Stimulated activated CD8-positive, alpha-beta memory T cell treated with anti-CD3 and anti-CD28 coated beads, Interleukin-4, amount 100 ng/mL, for 24 hours (primary cell): Measurements from ENCODE around the gene TRERF1.
"Not testable (repeated sequence)": the region's sequence is repeated elsewhere in the genome, so short reads cannot be mapped to it uniquely, and the experiment has no call there.

Experiments used
- DNase-seq: peaks from one replicate; pipeline ENCODE4 v3.0.0-alpha.2; 2020; ENCODE audit warnings: low read depth

TRERF1 gene

DNA sequence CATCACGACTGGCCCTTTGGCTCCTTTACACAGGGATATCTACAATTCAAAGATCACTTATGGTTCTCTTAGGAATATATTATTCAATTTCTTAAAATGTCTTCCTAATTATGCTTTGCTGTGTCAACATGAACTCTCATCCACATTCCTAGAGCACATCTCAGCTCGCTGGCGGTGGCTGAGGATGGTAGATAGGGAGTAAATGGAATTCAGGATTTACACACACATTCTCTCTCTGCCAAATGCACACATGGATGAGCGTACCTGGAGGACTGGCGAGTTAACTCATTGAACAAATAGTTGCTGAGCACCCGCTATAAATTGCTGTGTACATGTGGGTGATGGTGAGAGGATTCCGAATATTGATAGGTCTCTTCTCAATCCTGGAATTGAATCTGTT is 229.3 kb downstream of the TRERF1 start:
- no peak for DNase-seq

GRCh38 chr6:42221546-42221945 is 230.2 kb downstream of the TRERF1 start:
- no peak for DNase-seq

DNA sequence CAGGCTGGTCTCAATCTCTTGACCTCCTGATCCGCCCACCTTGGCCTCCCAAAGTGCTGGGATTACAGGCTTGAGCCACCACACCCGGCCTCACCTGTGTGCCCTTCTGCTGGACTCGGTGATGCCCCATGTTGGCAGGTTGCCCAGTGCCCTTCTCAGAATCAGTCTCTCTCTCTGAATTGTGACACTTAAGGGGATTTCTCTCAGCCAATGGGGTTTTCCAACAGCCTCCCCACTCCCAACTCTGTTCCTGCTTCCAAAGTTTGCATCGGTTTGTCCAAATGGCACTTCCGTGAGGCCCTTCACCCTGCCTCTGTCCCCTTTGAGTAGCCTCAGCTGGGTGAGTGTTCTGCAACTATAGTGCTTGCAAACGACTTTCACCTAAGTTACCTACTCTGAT is 230.9 kb downstream of the TRERF1 start:
- DNase-seq = no peak

GRCh38 chr6:42217519-42218367 is 234.0 kb downstream of the TRERF1 start, which contains the start of gene MRPS10:
MRPS10 (minus strand) TSS chr6:42217861; CDS start chr6:42217849, 12 bp downstream.
- DNase-seq = peak; percentile 81

GRCh38 chr6:42217157-42217518 is 234.6 kb downstream of the TRERF1 start:
- DNase-seq = no peak

DNA sequence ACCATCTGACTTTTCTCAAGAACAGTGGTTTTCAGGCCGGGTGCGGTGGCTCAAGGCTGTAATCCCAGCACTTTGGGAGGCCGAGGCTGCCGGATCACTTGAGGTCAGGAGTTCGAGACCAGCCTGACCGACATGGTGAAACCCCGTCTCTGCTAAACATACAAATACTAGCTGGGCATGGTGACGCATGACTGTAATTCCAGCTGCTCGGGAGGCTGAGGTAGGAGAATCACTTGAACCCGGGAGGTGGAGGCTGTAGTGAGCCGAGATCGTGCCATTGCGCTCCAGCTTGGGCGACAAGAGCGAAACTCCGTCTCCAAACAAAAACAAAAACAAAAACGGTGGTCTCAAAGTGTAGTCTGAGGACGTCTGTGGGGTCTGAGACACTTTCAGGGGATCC is 235.2 kb downstream of the TRERF1 start:
- not testable (repeated sequence) for DNase-seq

DNA sequence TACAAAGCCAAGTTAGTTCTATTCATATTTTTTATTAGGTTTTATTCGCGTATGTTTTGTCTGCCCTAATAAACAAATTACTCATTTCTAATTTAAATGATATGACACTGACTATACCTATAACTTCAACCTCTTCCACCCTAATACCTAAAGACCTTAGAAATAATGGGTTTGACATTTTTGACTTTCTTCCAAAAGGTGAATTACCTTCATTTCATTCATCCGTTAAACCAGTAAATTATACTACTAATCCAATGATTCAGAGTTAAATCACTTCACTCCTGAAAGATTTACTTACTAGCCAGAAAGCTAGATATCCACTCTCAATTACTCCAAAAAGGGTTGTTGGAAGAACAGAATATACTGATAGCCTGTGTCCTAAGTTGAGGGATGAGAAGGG is 239.3 kb downstream of the TRERF1 start:
- DNase-seq = no peak

- no peak for DNase-seq
Measured at GRCh38 chr6:42211726-42212125, 240.0 kb downstream of the TRERF1 start.

- DNase-seq = no peak
Measured at GRCh38 chr6:42210551-42210950, 241.2 kb downstream of the TRERF1 start.

DNA sequence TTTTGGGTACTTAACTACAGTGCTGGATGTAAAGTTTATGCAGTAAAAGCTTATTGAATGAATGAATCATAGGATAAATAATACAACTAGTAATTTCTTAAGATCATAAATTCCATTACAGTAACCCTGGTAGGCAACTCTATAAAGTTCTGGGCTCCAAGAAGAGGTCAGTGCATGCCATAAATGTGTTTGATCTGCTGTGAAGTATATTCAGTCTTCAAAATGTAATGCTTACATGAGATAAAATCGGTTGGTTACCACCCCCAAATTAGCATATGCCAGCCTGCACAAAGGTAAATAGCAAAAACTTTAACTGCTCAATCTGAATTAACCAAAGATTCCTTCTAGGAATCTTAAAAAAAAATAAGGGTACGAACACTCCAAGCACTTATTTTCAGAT is 244.2 kb downstream of the TRERF1 start:
- not testable (repeated sequence) for DNase-seq

DNA sequence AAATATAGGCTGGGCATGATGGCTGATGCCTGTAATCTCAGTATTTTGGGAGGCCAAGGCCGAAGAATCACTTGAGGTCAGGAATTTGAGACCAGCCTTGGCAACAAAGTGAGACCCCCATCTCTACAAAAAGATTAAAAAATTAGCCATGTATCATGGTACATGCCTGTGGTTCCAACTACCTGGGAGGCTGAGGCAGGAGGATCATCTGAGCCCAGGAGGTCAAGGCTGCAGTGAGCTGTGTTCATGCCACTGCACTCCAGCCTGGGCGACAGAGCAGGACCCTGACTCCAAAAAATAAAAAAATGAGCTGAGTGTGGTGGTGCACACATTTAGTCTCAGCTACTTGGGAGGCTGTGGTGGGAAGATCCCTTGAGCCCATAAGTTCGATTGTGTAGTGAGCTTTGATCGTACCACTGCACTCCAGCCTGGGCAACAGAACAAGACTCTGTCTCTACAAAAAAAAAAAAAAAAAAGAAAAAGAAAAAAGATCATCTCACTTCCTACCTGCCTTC is 246.9 kb downstream of the TRERF1 start:
- DNase-seq = no peak

DNA sequence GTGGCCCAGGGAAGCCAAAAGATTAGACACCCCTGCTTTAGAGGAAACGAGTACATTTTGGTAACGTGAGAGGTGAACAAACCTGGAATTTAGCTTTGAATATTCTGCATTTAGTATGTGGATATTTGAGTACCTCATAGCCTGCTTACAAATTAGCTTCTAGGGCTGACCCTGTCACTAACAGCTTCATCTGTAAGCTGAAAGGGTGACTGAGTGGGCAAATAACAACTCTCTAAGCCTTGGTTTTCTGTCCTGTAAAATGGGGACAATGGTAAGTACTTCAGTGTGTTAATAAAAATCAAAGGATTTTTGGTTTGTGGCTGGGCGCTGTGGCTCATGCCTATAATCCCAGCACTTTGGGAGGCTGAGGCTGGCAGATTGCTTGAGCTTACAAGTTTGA is 248.5 kb downstream of the TRERF1 start:
- DNase-seq = no peak

GRCh38 chr6:42202131-42202915 is 249.4 kb downstream of the TRERF1 start:
- not testable (repeated sequence) for DNase-seq

DNA sequence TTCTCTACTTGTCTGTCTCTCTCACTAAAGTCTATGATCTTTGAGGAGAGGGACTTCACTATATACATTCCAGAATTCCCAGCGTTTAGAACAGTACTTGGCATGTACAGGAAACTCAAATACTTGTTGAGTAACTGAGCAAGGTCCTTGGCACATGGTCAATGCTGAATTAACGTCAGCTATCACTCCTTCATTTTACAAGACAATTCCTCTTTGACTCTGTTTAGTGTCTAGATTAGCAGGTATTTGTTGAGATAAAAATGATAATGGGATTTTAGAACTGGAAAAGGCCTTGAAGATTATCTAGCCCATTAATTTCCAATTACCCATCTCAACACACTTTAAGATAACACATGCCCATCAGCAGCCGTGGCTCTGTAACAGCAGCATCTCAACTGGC is 250.3 kb downstream of the TRERF1 start:
- no peak for DNase-seq

- no peak for DNase-seq
Measured at GRCh38 chr6:42200035-42200434, 251.7 kb downstream of the TRERF1 start.

DNA sequence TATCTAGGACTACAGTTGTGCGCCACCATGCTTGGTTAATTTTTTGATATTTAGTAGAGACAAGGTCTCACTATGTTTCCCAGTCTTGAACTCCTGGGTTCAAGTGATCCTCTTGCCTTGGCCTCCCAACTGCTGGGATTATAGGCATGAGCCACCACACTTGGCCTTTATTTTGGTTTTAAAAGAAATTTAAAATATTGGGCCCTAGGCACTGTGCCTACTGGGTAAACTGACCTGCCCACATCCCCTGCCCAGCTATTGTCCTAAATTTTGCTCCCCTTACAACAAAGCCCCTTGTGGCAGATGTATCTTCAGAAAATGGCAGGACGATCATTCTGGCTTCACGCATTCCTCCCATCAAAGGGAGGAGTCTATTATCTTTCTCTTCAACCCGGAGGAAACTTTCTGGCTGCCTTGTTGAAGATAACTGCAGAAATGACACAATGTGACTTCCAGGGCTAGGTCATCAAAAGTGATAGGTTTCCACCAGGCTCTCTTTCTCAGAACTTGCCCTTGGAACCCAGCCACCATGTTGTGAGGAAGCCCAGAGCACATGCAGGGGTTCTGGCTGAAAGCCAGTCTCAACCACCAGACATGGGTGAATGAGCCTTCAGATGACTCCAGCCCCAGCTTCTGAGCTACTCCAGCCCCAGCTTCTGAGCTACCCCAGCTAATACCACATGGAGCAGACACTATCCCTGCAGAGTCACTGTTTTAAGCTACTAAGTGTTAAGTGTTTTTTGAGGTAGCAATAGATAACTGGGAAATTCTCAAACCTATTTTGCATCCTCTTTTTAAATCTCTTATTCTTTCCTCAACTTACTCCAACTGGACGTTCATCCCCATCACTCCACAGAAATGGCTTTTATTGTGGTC is 252.4 kb downstream of the TRERF1 start:
- DNase-seq = no peak

- no peak for DNase-seq
Measured at GRCh38 chr6:42197555-42198362, 254.0 kb downstream of the TRERF1 start.

DNA sequence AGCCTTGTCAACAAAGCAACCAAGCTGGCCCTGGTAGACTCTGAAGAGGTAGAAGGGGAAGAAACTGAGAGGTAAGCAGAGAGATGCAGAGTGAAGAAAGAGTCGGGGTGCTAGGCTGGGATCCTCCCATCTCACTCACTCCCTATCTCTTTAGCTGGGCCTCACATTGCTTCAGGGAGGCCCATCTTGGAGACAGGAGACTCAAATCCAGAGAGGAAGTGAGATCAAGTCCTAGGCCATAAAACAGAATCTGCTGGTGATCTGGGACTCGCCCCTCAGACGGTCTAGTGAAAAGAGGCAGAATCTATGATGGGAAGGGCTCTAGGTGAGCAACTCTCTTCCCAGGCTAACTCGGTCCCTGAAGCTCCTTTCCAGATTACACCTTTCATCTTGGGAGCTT is 256.3 kb downstream of the TRERF1 start:
- no peak for DNase-seq

DNA sequence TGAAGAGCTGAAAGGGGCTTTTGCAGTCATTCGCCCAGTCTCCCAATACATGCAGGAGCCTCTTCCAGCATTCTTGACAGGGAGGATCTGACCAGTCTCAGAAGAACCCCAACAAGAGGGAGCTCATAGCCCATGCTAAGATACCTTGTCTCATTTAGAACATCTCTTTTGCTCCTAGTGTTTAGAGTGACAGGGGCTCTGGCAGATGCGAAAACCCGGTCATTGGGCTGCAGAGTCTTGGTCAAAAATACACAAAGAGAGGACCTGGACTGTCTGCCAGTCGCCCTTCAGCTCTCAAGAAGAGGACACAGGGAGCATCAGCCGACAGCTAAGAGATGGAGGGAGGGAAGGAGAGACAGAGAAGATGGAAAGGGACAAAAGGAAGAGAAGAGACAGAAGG is 257.7 kb downstream of the TRERF1 start:
- no peak for DNase-seq

DNA sequence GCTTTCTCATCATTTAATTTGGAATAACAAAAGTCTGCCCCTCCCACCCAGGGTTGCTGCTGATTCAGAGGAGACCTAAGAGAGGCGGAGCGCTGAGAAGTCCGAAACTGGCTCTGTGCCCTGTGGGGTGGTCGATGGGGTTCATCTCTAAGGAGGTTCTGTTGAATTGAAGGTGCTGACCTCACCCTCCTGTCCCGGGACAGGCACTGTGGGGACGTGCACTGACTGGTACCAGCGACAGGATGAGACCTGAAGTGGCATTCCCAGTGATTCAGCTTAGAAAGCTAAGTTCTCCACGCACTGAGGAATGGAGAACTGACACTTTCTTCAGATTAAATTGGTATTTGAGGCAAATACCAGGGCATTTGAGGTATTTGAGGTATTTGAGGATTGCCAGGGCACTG is 258.2 kb downstream of the TRERF1 start:
- no peak for DNase-seq

DNA sequence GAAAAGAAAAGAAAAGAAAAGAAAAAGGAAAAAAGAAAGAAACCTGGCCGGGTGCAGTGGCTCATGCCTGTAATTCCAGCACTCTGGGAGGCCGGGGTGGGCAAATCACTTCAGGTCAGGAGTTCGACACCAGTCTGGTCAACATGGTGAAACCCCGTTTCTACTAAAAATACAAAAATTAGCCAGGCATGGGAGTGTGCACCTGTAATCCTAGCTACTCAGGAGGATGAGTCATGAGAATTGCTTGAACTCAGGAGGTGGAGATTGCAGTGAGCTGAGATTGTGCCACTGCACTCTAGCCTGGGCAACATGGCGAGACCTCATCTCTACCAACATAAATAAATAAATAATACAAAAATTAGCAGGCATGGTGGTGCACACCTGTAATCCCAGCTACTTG is 259.3 kb downstream of the TRERF1 start:
- not testable (repeated sequence) for DNase-seq
